Measurements from ENCODE around the gene SMARCC1.
"Not testable (repeated sequence)": the region's sequence is repeated elsewhere in the genome, so short reads cannot be mapped to it uniquely, and the experiment has no call there.

SMARCC1 gene

DNA sequence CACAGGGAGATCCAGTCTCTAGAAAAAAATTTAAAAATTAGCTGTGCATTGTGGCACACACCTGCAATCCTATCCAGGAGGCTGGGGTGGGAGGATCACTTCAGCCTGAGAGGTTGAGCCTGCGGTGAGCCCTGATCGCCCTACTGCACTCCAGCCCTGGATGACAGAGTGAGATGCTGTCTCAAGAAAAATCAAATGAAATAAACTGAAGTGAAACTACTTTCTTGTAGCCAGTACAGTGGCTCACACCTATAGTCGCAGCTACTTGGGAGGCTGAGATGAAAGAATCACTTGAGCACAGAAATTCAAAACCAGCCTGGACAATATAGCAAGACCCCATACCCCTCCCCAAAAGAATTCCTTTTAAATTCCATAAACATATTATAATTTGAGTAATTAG lies 35.4 kb downstream of the SMARCC1 start:
- DNase-seq (ENCODE audit: insufficient read length, low spot score) (no peak), FAIRE-seq (no peak)
- TF ChIP-seq, protein P1, sequence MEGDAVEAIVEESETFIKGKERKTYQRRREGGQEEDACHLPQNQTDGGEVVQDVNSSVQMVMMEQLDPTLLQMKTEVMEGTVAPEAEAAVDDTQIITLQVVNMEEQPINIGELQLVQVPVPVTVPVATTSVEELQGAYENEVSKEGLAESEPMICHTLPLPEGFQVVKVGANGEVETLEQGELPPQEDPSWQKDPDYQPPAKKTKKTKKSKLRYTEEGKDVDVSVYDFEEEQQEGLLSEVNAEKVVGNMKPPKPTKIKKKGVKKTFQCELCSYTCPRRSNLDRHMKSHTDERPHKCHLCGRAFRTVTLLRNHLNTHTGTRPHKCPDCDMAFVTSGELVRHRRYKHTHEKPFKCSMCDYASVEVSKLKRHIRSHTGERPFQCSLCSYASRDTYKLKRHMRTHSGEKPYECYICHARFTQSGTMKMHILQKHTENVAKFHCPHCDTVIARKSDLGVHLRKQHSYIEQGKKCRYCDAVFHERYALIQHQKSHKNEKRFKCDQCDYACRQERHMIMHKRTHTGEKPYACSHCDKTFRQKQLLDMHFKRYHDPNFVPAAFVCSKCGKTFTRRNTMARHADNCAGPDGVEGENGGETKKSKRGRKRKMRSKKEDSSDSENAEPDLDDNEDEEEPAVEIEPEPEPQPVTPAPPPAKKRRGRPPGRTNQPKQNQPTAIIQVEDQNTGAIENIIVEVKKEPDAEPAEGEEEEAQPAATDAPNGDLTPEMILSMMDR (IDR thresholded peaks at IDR 0.05; ENCODE audit: insufficient read depth, missing control alignments) = no peak

DNA sequence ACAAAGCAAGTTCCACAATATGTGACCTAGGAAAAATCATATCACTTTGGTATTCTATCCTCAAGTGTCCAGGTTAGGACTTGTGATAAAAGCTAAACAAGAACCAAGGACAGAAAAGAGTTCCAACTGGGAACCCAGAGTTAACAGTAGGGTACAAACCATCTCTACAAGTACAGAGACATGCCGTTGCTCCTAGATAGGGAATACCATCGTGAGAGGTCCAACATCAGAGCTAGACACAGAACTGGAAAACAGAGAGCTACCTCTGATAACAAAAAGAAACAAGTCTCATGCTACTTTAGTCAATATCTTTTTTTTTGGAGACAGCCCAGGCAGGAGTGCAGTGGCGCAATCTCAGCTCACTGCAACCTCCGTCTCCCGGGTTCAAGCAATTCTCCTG lies 37.8 kb downstream of the SMARCC1 start:
- FAIRE-seq (no peak), DNase-seq (ENCODE audit: insufficient read length, low spot score) (no peak)
- TF ChIP-seq, protein P1 (IDR thresholded peaks at IDR 0.05; ENCODE audit: insufficient read depth, missing control alignments) = no peak

DNA sequence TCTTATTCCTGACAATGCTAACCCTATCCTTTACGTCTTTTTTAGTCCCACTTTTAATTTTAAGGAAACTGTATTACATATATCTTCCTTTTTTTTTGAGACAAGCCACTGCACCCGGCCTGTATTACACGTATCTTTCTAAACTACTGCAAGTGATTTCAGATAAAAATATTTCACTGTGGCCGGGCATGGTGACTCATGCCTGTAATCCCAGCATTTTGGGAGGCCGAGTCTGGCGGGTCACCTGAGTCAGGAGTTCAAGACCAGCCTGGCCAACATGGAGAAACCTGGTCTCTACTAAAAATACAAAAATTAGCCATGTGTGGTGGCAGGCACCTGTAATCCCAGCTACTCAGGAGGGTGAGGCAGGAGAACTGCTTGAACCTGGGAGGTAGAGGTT lies 38.3 kb downstream of the SMARCC1 start:
- not testable (repeated sequence) for FAIRE-seq; DNase-seq (ENCODE audit: insufficient read length, low spot score)

DNA sequence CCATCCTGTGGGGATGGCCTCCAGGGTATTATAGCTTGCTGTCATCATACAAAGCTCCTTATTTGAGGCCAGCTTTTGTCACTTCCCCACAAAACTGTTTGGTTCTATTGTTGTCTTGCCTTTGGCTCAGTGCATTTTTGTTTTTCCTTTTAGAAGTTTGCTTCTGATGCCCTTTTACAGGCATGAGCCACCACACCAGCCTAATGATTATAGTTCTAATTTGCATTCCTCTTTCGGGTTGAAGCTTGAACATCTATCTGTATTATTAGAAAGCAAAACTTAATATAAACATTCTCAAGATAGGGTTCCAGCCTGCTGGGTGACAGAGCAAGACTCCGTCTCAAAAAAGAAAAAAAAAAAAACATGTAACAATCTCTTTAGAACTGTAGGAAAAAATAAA lies 39.8 kb downstream of the SMARCC1 start:
- no peak for FAIRE-seq

DNA sequence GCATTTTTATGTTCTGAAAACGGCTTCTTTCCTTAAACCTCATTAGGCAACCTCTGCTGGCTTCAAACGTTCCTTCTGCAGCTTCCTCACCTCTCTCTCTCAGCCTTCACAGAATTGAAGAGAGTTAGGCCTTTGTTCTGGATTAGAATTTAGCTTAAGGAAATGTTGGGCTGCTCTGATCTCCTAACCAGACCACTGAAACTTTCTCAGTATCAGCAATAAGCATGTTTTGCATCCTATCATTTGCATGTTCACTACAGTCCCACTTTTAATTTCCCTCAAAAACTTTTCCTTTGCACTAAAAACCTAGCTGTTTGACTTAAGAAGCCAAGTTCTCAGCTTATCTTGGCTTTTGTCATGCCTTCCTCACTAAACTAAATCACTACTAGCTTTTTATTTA lies 49.5 kb downstream of the SMARCC1 start:
- no peak for FAIRE-seq
- TF ChIP-seq, protein P1 (IDR thresholded peaks at IDR 0.05; ENCODE audit: insufficient read depth, missing control alignments) = no peak
- DNase-seq (ENCODE audit: insufficient read length, low spot score) = no peak

More for the DNA sequence above, 39.8 kb downstream of the SMARCC1 start:
- DNase-seq (ENCODE audit: insufficient read length, low spot score) = no peak
- TF ChIP-seq, protein P1 (IDR thresholded peaks at IDR 0.05; ENCODE audit: insufficient read depth, missing control alignments) = no peak

DNA sequence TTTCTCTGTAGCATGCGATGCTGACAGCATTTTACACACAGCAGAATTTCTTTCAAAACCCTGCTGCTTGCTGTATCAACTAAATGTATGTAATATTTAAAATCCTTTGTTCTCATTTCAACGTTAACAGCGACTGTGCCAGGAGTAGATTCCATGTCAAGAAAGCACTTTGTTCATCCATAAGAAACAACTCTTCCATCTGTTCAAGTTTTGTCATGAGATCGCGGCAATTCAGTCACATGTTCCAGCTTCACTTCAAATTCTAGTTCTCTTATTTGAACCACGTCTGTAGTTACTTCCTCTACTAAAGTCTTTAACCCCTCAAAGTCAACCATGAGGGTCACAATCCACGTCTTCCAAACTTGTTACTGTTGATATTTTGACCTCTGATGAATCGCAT lies 50.6 kb downstream of the SMARCC1 start:
- no peak for DNase-seq (ENCODE audit: insufficient read length, low spot score)
- TF ChIP-seq, protein P1 (IDR thresholded peaks at IDR 0.05; ENCODE audit: insufficient read depth, missing control alignments) = no peak
- FAIRE-seq = no peak

DNA sequence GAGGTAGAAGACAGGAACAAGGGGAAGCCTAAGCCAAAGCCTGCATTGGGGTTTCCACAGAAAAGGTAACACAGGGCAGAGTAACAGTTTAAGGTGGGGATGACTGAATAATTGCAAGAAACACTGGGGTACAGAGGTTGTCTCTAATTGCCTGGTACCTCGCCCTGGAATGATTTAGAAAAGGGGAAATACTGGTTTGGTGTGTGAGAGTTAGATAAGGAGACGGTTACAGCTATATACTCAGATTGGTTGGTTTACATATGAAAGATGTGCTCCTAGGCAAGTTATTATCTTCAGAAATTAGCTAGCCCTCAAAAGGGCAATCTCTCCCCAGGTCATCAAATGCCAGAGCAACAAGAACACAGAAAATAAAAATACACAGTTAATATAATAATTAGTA lies 58.8 kb downstream of the SMARCC1 start:
- TF ChIP-seq, protein P1 (IDR thresholded peaks at IDR 0.05; ENCODE audit: insufficient read depth, missing control alignments) = no peak
- FAIRE-seq (no peak), DNase-seq (ENCODE audit: insufficient read length, low spot score) (no peak)

DNA sequence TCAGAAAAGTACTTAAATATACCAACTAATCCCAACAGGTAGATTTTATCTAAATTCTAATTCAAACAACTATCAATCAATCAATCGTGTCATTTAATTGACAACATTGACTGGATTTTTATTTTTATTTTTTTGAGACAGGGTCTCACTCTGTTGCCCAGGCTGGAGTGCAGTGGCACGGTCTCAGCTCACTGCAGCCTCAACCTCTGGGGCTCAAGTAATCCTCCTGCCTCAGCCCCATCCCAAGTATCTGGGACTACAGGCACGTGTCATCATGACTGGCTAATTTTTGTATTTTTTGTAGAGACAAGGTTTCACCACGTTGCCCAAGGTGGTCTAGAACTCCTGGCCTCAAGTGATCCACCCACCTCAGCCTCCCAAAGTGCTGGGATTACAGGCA lies 64.2 kb downstream of the SMARCC1 start:
- DNase-seq (ENCODE audit: insufficient read length, low spot score); FAIRE-seq: not testable (repeated sequence)
